Activated naive CD8-positive, alpha-beta T cell treated with anti-CD3 and anti-CD28 coated beads, Interleukin-2, amount 10 ng/mL, durations not matched to agents 7 days and 5 days (primary cell): Measurements from ENCODE around the gene ADAMTS18. TPM values are rescaled to one million over a fixed set of nuclear protein-coding genes. Genes with fewer than 3 reads are reported as not detected.

ENCODE experiments used
- ATAC-seq: fragments of 150-1000 bp; cut with Tn5 transposase; one replicate; pipeline ENCODE4 v1.10.0; 2021; ENCODE audit warnings: low read depth, moderate library complexity
- POLR2A ChIA-PET: fragments of 350-600 bp; sonication (Branson Sonifier 250); formaldehyde crosslinking; loops from one replicate; lab custom pipeline; 2021; ENCODE audit warnings: antibody characterized with exemption; lab: Charles Lee
- DNase-seq: peaks from one replicate; pipeline ENCODE4 v3.0.0; 2021
- H3K27ac Mint-ChIP-seq: one replicate; pipeline ENCODE4 v1.8.0; 2022; ENCODE audit warnings: mild to moderate bottlenecking, mixed read lengths
- H3K27me3 Mint-ChIP-seq: one replicate; pipeline ENCODE4 v1.8.0; 2022; ENCODE audit warnings: mild to moderate bottlenecking, moderate library complexity, mixed read lengths
- H3K36me3 Mint-ChIP-seq: one replicate; pipeline ENCODE4 v1.8.0; 2021; ENCODE audit warnings: mild to moderate bottlenecking, mixed read lengths
- H3K4me1 Mint-ChIP-seq: one replicate; pipeline ENCODE4 v1.8.0; 2021; ENCODE audit warnings: mixed read lengths
- H3K4me3 Mint-ChIP-seq: one replicate; pipeline ENCODE4 v1.8.0; 2022; ENCODE audit warnings: mild to moderate bottlenecking, moderate library complexity, mixed read lengths
- H3K9me3 Mint-ChIP-seq: one replicate; pipeline ENCODE4 v1.8.0; 2021; ENCODE audit warnings: mixed read lengths
- total RNA-seq, 2 experiments: library from RNA; stranded (reverse); gene quantifications; one replicate each; pipeline ENCODE4 v1.2.3, GENCODE V29; 2021

ADAMTS18 gene
- total RNA-seq, 2 experiments from 2014 or later, result not detected

DNA sequence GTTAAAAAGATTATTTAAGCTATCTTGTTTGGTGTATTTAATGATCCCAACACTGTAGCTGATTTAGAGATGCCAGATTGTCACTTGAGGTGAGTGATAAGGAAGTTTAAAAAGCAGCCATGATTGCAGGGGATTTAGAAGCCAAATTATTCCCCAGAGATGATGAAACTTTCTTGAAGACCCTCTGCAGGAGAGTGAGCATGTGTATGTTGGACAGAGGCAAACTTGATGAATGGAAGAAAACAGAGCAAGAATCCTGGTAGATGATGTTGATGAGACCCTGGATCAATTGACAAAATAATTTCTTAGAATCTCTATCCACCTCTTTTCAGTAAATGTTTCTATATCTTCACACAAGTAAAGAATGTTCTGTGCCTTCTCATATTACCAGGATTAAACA lies 14.4 kb upstream of the ADAMTS18 start:
- ATAC-seq (no peak), DNase-seq (no peak)
- POLR2A ChIA-PET, result no interaction called here
- H3K27ac Mint-ChIP-seq, result no peak overlapping the region
- no peaks in the 10 kb centered on the region for H3K4me1 Mint-ChIP-seq
- H3K9me3 Mint-ChIP-seq, result no peaks in the 10 kb centered on the region
- H3K36me3 Mint-ChIP-seq, result no peaks in the 10 kb centered on the region
- no peaks in the 10 kb centered on the region for H3K27me3 Mint-ChIP-seq
- H3K4me3 Mint-ChIP-seq, result no peak overlapping the region

DNA sequence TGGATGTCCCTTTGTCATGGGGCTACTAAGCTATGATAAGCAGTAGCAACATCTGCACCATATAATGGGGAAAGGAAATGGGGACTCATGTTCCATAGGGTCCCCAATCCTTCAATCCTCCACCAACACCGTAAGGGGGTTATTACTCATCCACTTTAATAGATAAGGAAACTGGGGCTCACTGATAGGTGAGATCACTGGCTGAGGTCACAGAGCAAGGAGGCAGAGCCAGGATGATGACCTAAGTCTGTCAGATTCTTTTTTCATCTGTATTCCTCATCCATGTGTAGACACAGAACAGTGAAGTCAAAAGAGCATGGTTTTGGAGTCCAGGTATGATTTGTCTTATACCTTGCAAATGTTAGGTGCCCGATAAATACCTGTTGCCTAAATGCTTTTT lies 10.5 kb upstream of the ADAMTS18 start:
- no peak overlapping the region for H3K4me3 Mint-ChIP-seq
- POLR2A ChIA-PET, result no interaction called here
- H3K4me1 Mint-ChIP-seq, result no peaks in the 10 kb centered on the region
- no peaks in the 10 kb centered on the region for H3K36me3 Mint-ChIP-seq
- H3K27ac Mint-ChIP-seq, result no peak overlapping the region
- no peak for ATAC-seq
- no peaks in the 10 kb centered on the region for H3K27me3 Mint-ChIP-seq
- DNase-seq, result no peak
- H3K9me3 Mint-ChIP-seq, result no peaks in the 10 kb centered on the region

DNA sequence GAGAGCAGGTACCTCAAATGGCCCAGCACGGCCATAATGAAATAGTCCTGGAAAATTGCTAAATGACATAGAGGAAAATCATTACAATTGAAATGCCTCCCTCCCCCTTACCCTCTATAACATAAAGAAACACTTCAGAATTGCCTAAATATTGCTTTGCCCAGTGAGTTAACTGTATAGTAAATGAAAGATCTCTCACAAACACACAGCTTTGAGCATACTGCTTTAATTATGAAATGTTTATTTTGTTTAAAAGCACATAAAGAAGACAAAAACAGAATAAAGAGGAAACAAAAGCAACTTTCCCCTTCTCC lies 9.3 kb upstream of the ADAMTS18 start:
- H3K9me3 Mint-ChIP-seq, result no peaks in the 10 kb centered on the region
- POLR2A ChIA-PET, result no interaction called here
- DNase-seq, result no peak
- no peaks in the 10 kb centered on the region for H3K27me3 Mint-ChIP-seq
- no peak overlapping the region for H3K4me3 Mint-ChIP-seq
- no peaks in the 10 kb centered on the region for H3K36me3 Mint-ChIP-seq
- no peak overlapping the region for H3K27ac Mint-ChIP-seq
- no peaks in the 10 kb centered on the region for H3K4me1 Mint-ChIP-seq
- no peak for ATAC-seq

DNA sequence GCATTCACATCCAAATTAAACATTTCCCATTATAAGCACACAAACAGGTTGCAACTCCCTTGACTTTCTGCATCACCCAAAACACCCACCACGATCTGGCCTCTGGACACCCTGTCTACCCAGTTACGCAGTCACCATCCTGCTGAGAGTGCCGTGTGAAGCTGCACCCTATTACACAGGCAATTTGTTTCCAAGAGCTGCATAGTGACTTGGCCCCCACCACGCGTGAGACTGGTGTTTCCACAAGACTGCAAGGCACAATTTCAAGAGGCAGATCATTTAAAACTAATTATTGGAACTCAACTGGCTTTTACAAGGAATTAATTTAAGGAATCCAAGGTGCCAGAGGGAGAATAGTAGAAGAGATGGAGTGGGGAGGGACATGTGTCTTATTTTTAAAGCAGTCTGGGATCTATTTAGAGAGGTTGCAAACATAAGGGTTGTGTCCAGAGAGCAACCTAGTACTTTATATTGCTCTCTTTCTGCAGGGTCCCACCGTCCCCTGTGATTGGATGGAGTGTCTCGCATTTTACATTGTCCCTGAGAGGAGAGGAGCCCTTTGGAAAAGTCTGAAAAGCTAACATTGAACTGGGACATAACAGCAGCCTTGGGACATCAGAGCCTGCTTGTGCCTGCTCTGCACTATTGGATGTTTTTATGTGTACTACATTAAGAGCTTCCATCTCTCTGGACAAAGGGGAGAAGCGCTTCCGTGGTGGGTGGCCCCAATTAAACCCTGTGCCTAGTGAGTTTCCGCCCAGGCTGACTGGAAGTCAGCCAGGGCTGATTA lies 8.7 kb upstream of the ADAMTS18 start:
- ATAC-seq (no peak), DNase-seq (no peak)
- H3K27me3 Mint-ChIP-seq, result no peaks in the 10 kb centered on the region
- no peaks in the 10 kb centered on the region for H3K4me1 Mint-ChIP-seq
- POLR2A ChIA-PET, result no interaction called here
- no peak overlapping the region for H3K4me3 Mint-ChIP-seq
- no peaks in the 10 kb centered on the region for H3K9me3 Mint-ChIP-seq
- H3K36me3 Mint-ChIP-seq, result no peaks in the 10 kb centered on the region
- no peak overlapping the region for H3K27ac Mint-ChIP-seq

DNA sequence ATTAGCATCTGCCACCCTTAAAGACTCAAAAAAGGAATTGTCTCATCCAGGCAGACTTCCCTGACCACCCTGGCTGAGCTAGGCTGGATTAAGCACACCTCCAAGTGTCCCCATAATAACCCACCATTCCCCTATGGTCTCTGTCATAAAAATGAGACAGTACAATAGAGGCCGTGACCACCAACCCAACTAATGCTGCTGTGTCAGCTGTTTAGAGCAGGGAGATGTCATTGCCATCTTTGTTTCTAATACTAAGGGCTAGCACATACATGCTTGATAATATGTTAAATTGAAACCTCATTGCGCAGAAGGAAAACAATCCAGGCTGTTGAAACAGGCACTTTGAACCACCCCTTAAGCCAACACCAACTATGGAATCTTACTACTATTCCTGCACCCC lies 7.2 kb upstream of the ADAMTS18 start:
- Mint-ChIP-seq H3K36me3 (no peaks in the 10 kb centered on the region), H3K27ac (no peak overlapping the region), H3K9me3 (no peaks in the 10 kb centered on the region), H3K4me1 (no peaks in the 10 kb centered on the region), H3K4me3 (no peak overlapping the region), H3K27me3 (no peaks in the 10 kb centered on the region)
- no peak for DNase-seq
- POLR2A ChIA-PET, result no interaction called here
- no peak for ATAC-seq

DNA sequence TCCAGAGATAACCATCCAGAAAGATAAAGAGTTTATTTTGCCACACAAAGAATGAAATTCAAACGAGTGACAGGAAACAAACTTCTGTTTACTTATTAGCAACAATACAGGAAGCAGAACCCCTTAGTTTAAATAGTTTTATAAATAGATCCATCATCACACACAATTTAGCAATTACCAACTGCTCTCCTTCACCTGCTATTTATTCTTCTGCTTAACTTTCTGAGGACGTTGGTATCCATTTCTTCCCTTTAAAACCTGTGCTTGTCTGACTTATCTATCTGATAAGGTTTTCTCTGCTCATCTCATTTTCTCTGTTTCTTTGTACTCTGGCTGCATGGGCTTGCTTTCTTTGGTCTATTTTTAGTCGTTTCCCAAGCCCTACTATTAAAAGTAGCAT lies 4.3 kb upstream of the ADAMTS18 start:
- Mint-ChIP-seq H3K36me3 (no peaks in the 10 kb centered on the region), H3K4me1 (no peaks in the 10 kb centered on the region), H3K4me3 (no peak overlapping the region), H3K27me3 (peaks cover 17% of the 10 kb centered on the region), H3K9me3 (no peaks in the 10 kb centered on the region), H3K27ac (no peak overlapping the region)
- POLR2A ChIA-PET, result no interaction called here
- ATAC-seq (no peak), DNase-seq (no peak)

DNA sequence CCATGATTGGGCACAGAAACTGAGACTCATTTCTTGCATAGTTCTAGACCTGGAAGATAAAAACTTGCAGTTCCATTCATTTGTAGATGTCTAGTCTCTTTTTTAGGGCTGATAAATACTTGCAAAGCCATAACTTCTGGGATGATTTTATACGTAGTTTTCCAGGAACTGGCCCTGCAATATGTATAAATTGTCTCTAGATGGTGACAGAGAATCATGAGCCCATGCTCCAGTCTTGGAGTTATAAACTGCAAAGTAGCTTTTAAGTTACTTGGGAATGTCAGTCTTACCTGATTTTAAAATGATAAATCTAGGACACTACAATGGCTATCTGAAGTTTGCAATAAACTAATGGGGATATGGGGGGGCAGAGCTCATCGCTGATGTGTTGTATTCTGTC lies 3.0 kb upstream of the ADAMTS18 start:
- Mint-ChIP-seq H3K27me3 (peaks cover 30% of the 10 kb centered on the region), H3K4me3 (no peak overlapping the region), H3K4me1 (no peaks in the 10 kb centered on the region), H3K9me3 (no peaks in the 10 kb centered on the region), H3K36me3 (no peaks in the 10 kb centered on the region), H3K27ac (no peak overlapping the region)
- ATAC-seq (no peak), DNase-seq (no peak)
- POLR2A ChIA-PET, result no interaction called here

DNA sequence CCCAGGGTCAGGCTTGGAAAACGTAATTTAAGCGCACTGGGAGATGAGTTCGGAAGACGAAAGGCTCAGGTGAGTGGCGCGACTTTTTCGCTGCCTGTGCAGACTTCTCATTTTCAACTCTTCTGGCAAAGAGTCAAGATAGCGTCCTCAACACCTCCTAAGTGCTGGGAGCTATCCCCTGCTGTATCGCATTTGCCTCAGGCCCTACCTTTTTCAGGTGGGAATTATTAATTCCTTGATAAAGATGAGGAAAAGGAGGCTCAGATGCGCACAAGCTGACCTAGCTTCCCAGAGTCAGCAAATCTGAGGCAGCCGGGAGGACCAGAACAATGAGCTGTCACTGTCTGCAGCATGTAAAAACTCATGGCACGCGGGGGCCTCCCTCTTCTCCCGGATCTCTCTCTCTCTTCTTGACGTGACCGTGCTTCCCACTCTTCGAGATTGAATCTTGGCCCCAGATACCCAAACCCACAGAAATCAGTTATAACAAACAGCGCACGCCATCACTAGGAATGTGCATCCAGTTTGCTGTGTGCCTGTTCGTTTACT lies 512 bp upstream of the ADAMTS18 start:
- H3K4me3 Mint-ChIP-seq, result no peak overlapping the region
- H3K36me3 Mint-ChIP-seq, result no peaks in the 10 kb centered on the region
- POLR2A ChIA-PET, result no interaction called here

DNA sequence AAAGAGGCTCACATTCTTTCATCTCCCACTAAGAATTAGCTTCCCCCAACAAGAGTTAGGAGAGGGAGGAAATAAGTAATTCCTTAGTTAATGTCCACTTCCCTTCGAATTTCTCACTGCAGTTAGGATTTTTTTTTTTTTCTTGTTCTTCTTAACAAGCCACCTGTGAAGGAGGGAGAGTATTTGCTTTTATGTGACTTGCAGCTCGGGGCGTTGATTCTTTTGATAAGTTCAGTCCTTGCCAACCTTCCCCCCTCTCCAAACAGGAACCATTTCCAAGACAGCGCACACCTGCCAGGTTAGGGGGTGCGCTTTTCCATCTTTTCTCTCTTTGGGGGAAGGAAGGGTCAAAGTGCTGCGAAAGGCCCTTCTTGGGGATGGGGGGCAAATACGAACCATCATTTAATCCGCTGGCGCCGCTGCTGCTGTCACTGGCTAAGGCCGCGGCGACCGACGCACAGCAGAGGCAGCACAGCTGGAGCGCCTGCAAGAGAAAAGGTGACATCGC lies 758 bp downstream of the ADAMTS18 start:
- Mint-ChIP-seq H3K4me3 (no peak overlapping the region), H3K9me3 (no peaks in the 10 kb centered on the region), H3K27me3 (peaks cover 31% of the 10 kb centered on the region), H3K27ac (no peak overlapping the region), H3K36me3 (no peaks in the 10 kb centered on the region), H3K4me1 (no peaks in the 10 kb centered on the region)
- ATAC-seq (no peak), DNase-seq (no peak)
- POLR2A ChIA-PET, result no interaction called here

More for the DNA sequence above, 512 bp upstream of the ADAMTS18 start:
- no peak for DNase-seq
- no peak for ATAC-seq
- peaks cover 31% of the 10 kb centered on the region for H3K27me3 Mint-ChIP-seq
- no peaks in the 10 kb centered on the region for H3K4me1 Mint-ChIP-seq
- no peak overlapping the region for H3K27ac Mint-ChIP-seq
- no peaks in the 10 kb centered on the region for H3K9me3 Mint-ChIP-seq

DNA sequence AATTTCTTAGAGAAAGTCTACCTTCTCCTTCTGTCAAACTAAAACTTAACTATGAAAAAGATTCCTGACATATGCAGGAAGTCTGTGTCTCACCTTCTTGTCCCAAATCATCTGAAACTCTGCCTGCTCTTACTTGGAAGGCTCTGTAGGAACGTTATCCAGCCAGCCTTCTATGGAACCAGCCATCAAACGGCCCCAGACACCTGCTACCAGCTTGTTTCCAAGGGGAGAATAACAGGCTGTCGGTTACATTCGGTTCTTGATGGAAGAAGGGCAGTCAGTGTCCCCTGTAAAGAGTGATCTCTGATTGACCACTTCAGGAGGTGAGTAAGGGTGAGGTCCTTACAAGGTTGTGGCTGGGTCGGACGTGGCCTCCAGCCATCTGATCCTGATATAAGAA lies 1.7 kb downstream of the ADAMTS18 start:
- H3K9me3 Mint-ChIP-seq, result no peaks in the 10 kb centered on the region
- DNase-seq (no peak), ATAC-seq (no peak)
- H3K4me3 Mint-ChIP-seq, result no peak overlapping the region
- POLR2A ChIA-PET, result no interaction called here
- no peak overlapping the region for H3K27ac Mint-ChIP-seq
- H3K4me1 Mint-ChIP-seq, result no peaks in the 10 kb centered on the region
- H3K27me3 Mint-ChIP-seq, result peaks cover 31% of the 10 kb centered on the region
- no peaks in the 10 kb centered on the region for H3K36me3 Mint-ChIP-seq

DNA sequence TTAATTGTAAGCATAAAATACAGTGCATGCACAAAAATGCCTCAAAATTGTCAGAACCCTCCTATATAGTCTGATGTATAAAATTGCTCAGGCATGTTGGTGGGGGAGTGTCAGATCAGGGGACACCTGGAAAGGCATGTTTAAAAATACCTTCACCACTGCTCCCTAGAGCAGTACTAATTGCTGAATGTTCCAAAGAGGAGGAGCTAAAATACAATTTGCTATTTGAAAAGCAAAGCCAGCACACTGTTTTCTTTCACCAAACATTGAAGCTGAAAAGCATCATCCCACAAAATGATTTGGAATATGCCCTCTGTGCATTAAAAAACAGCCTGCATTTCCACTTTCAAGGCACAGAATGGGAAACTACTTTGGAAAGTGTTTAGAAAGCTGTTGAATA lies 2.6 kb downstream of the ADAMTS18 start:
- no peaks in the 10 kb centered on the region for H3K9me3 Mint-ChIP-seq
- no peak for DNase-seq
- no peaks in the 10 kb centered on the region for H3K36me3 Mint-ChIP-seq
- H3K27ac Mint-ChIP-seq, result no peak overlapping the region
- ATAC-seq, result no peak
- peaks cover 31% of the 10 kb centered on the region for H3K27me3 Mint-ChIP-seq
- no peak overlapping the region for H3K4me3 Mint-ChIP-seq
- POLR2A ChIA-PET, result no interaction called here
- H3K4me1 Mint-ChIP-seq, result no peaks in the 10 kb centered on the region

DNA sequence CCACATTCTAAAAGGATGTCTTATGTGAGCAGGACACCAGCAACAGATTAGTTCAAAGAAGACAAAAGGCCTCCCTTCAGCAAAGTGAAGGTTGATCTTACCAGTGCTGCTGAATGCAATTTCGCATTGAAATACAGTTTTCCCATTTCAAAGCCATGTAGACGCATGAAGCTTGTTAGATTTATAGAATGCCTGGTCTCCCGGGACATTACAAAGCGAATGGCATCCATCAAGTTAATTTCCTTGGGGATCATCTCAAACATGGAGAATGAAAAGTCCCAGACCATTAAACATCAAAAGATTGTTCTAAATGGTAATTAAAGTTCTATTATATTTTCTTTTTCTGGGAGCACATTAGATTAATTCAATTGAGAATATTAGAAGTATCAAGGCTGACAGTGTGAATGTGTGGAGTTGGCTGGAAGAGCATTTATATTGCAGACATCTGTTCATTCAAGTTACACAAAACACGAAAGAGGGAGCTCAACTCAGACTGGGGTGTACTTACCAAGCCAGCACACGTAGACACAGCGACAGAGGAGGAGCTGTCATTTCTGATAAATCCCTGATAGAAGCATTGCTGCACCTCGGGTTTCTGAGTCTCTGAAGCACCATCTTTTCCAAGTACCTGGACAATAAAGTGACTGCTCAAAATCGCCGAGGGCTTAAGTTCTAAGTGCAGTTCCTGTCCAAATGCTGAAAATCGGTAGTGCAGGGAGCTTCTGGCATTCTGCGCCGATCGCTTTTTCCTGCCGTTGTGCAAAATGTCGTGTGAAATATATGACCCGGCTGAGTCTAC lies 3.8 kb downstream of the ADAMTS18 start:
- ATAC-seq (no peak), DNase-seq (no peak)
- POLR2A ChIA-PET, result no interaction called here
- H3K27ac Mint-ChIP-seq, result no peak overlapping the region
- H3K4me3 Mint-ChIP-seq, result no peak overlapping the region
- no peaks in the 10 kb centered on the region for H3K36me3 Mint-ChIP-seq
- no peaks in the 10 kb centered on the region for H3K4me1 Mint-ChIP-seq
- H3K9me3 Mint-ChIP-seq, result no peaks in the 10 kb centered on the region
- peaks cover 26% of the 10 kb centered on the region for H3K27me3 Mint-ChIP-seq

DNA sequence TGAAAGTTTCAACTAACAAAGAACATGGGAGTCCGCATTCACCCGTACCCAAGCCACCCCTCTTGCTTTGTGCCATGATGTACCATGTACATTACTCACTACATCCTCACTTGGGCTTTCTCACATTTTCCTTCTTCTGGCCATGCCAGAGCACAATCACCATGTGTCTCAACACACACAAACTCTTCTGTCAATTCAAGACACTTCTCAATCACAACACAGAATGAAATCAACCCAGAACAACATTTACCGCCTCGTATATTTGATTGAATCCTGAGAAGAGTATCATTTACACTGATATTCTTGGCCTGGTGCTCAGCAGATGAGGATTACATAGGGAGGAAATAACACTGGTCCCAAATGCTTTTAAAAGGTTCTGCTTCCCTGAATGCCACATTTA lies 4.5 kb downstream of the ADAMTS18 start:
- POLR2A ChIA-PET, result no interaction called here
- no peak overlapping the region for H3K27ac Mint-ChIP-seq
- H3K4me1 Mint-ChIP-seq, result no peaks in the 10 kb centered on the region
- DNase-seq (no peak), ATAC-seq (no peak)
- H3K4me3 Mint-ChIP-seq, result no peak overlapping the region
- H3K36me3 Mint-ChIP-seq, result no peaks in the 10 kb centered on the region
- H3K27me3 Mint-ChIP-seq, result peaks cover 19% of the 10 kb centered on the region
- no peaks in the 10 kb centered on the region for H3K9me3 Mint-ChIP-seq
